Activated T-cell treated with anti-CD3 and anti-CD28 coated beads for 1 hour (primary cell): Measurements from ENCODE around the gene GRM2.
"Not testable (repeated sequence)": the region's sequence is repeated elsewhere in the genome, so short reads cannot be mapped to it uniquely, and the experiment has no call there.

ENCODE experiments used
- DNase-seq: peaks from one replicate; pipeline ENCODE4 v3.0.0-alpha.2; 2020; ENCODE audit warnings: low read depth

Gene GRM2

GRCh38 chr3:51729042-51729633 lies 22.3 kb downstream of the GRM2 start:
- no peak for DNase-seq

GRCh38 chr3:51733859-51734571 lies 27.1 kb downstream of the GRM2 start:
- no peak for DNase-seq

- no peak for DNase-seq
Observed at GRCh38 chr3:51734572-51734907, 27.7 kb downstream of the GRM2 start.

DNA sequence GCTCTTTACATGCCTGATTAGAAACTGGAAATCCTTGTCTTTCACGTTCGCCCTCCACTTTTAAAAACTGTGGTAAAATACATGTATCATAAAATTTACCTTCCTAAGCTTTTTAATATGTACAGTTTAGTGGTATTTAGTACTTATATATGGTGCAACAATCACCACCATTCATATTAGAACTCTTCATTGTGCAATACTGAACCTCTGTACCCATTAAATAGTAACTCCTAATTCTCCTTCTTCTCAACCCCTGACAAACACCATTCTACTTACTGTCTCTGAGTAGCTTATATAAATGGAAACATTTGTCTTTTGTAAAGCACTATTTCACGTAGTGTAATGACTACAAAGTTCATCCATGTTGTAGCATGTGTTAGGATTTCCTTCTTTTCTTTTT lies 28.2 kb downstream of the GRM2 start:
- no peak for DNase-seq

DNA sequence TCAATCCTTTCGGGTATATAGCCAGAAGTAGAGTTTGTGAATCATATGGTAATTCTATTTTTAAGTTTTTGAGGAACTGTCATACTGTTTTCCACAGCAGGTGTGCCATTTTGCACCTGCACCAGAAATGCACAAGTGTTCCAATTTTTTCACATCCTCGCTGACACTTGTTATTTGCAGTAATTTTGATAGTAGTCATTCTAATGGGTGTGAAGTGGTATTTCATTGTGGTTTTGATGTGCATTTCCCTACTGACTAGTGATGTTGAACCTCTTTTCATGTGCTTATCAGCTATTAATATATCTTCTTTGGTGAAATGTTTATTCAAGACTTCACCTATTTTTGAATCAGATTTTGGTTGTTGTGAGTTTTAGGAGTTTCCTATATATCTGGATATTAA lies 29.1 kb downstream of the GRM2 start:
- no peak for DNase-seq

DNA sequence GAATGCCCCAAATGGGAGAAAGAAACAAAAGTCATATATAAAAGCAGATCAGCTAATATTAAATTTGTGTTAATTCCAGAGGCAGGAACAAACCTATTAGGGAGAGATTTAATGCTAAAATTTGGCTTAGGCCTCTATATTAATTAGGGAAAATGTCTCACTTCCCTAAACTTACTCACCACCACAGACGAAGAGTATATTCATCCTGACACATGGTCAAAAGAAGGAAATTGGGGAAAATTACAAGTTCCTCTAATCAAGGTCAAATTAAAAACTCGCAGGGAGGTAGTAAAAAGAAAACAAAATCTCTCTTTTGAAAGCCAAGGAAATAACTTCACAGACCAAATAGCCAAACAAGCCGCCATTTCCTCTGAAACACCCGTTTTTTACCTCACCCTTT lies 32.2 kb downstream of the GRM2 start:
- DNase-seq, result no peak

DNA sequence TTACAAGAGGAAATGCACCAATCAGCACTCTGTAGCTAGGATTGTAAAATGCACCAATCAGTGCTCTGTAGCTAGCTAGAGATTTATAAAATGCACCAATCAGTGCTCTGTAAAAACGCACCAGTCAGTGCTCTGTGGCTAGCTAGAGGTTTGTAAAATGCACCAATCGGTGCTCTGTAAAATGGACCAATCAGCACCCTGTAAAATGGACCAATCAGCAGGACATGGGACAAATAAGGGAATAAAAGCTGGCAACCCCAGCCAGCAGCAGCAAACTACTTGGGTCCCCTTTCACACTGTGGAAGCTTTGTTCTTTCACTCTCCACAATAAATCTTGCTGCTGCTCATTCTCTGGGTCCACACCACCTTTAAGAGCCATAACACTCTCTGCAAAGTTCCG lies 35.5 kb downstream of the GRM2 start:
- DNase-seq, result not testable (repeated sequence)

DNA sequence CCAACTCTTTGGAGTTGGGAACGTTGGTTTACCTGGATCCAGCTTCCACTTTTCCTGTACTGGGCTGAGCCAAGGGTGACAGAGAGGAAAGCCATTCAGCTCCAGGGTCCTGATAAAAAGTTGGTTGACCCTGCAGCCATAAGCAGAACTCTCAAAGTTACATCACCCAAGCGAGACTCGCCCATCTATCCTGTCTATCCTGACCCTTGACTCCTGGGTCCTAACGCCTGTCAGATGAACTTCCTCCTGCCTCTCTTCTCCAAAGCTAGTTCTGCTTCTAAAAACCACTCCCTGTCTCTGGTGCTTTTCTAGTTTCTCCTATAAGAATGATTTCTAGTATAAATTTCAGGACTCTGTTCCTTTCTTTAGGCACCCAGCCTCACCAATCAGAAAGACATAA lies 36.1 kb downstream of the GRM2 start:
- DNase-seq, result not testable (repeated sequence)

GRCh38 chr3:51747840-51748239 lies 41.0 kb downstream of the GRM2 start:
- no peak for DNase-seq

DNA sequence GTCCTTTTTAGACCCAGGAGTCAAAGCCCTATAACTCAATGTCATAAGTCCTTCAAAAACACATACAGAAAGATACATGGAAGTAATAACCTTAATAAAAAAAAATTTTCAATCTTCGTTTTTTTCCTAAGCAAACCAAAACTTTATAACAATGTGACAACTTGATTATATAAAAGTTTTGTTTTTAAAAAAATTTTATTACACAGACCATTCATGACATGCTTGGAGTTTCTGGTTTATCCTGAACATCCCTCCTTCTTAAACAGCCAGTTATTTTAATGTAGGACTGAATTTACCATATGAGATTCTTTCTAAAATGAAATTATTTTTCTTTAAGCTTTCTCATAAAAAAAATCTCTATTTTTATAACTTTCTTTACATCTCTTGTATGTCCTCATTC lies 41.5 kb downstream of the GRM2 start:
- DNase-seq, result no peak

GRCh38 chr3:51750878-51751277 lies 44.0 kb downstream of the GRM2 start:
- DNase-seq, result no peak

GRCh38 chr3:51751287-51751686 lies 44.4 kb downstream of the GRM2 start:
- DNase-seq, result no peak

DNA sequence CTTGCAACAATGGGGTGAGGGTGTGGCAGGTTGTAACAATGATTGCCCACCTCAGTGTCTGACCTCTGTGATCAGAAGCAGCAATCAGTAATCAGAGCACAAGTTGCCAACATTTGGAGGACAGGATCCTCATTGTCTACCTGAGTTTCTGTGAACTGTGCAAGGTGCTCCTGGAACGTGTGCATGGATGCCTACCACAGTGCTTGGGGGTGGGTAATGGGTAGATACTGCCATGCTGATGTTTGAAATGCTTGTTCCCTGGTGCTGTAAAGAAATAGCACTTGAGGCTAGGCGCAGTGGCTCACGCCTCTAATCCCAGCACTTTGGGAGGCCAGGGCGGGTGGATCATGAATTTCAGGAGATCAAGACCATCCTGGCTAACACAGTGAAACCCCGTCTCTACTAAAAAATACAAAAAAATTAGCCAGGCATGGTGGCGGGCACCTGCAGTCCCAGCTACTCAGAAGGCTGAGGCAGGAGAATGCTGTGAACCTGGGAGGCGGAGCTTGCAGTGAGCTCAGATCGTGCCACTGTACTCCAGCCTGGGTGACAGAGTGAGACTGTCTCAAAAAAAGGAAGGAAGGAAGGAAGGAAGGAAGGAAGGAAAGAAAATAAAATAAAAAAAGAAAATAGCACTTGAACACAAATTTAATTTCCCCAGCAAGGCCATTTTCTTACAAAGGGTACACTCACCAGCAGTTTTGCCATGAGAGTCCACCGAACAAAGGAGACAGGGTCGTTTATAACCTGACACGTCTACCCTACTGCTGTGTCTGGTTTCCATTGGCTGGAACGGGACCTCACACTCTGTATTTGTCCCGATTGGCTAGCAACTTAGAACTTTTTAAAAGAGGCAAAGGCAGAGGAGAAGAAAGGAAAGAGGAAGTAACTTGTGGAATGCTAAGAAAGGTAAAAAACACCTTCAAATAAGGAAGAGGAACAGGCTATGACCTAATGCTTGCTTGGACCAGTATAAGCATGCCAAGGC lies 47.2 kb downstream of the GRM2 start:
- DNase-seq, result not testable (repeated sequence)

DNA sequence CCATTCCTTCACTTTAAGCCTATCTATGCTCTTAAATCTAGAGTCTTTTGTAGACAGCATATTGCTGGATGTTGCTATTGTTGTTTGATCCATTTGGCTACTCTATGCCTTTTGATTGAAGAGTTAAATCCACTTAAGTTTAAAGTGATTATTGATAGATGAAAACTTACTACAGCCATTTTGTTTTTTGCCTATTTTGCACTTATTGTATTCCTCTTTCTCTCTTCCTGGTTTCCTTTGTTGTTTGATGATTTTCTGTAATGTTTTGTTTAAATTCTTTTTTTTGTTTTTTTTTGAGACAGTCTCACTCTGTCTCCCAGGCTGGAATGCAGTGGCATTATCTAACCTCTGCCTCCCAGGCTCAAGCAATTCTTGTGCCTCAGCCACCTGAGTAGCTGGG lies 52.3 kb downstream of the GRM2 start:
- DNase-seq, result no peak
